WTC11 (cell line): Measurements from ENCODE around the gene SCNN1B.

Source experiments
- ESRRA ChIP-seq: sonication (generic); formaldehyde crosslinking; IDR thresholded peaks from 2 replicates; pipeline ENCODE4 v1.8.1; 2022; ENCODE audit warnings: mild to moderate bottlenecking, missing genetic modification reagents, borderline replicate concordance
- ZNF671 ChIP-seq: fragments of 250-450 bp; sonication (Bioruptor Pico); IDR thresholded peaks from 2 replicates; pipeline ENCODE4 v1.8.0; 2021; ENCODE audit warnings: mild to moderate bottlenecking
- TF ChIP-seq, protein P1 (sequence below): fragments of 200-600 bp; IDR thresholded peaks from 2 replicates; pipeline ENCODE4 v1.8.0; 2022; ENCODE audit warnings: antibody characterized with exemption
- TF ChIP-seq, protein P2 (sequence below): sonication (generic); formaldehyde crosslinking; IDR thresholded peaks from 2 replicates; pipeline ENCODE4 v1.8.1; 2023; ENCODE audit warnings: mild to moderate bottlenecking, missing genetic modification reagents, borderline replicate concordance
- TF ChIP-seq, protein P3 (sequence below): sonication (generic); formaldehyde crosslinking; IDR thresholded peaks from 2 replicates; pipeline ENCODE4 v1.8.0; 2023; ENCODE audit warnings: mild to moderate bottlenecking, missing genetic modification reagents
- TF ChIP-seq, protein P4 (sequence below): sonication (generic); formaldehyde crosslinking; IDR thresholded peaks from 2 replicates; pipeline ENCODE4 v1.8.0; 2022; ENCODE audit warnings: mild to moderate bottlenecking, missing genetic modification reagents

DNA sequence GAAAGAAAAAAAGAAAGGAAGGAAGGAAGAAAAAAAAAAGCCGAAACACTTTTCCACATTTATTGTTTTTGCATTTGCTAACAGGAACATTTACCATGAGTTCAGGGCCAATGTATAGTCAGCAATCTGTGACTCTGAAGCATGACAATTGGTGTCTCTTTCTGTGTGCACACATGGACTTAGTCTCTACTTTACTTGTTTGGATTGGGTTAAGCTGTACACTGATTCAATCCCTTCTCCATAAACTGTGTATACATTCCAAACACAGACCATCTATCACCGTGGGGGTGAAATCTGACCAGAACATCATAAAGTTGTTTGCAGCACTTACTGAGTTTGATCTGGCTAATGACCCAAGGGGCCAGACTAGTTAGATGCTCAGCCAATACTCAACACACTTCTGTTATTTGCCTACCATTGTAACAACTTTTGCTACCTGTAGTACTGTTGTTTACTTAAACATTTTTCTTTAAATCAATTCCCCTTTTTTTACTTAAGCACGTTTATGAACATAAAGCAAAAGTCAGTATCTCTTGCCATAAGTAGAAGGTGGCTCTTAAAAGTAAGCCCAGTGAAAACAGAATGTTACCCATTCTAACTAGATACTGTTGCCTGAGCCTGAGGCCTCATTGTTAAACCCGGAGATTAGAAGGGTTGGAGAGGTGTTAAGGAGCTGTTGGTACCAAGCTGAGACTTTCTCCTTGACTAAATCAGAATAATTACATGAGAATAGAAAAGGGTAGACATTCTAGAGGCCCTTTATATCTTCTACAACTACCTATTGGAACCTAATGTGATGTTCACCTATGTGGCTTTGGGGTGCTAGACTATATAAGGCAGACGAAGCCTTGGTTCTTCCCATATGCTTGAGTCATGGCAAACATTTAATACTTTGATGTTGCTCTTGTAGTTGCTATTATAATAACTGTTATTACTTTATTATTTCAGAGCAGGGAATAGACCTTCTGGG is 41.8 kb downstream of the SCNN1B start:
- TF ChIP-seq, protein P1, sequence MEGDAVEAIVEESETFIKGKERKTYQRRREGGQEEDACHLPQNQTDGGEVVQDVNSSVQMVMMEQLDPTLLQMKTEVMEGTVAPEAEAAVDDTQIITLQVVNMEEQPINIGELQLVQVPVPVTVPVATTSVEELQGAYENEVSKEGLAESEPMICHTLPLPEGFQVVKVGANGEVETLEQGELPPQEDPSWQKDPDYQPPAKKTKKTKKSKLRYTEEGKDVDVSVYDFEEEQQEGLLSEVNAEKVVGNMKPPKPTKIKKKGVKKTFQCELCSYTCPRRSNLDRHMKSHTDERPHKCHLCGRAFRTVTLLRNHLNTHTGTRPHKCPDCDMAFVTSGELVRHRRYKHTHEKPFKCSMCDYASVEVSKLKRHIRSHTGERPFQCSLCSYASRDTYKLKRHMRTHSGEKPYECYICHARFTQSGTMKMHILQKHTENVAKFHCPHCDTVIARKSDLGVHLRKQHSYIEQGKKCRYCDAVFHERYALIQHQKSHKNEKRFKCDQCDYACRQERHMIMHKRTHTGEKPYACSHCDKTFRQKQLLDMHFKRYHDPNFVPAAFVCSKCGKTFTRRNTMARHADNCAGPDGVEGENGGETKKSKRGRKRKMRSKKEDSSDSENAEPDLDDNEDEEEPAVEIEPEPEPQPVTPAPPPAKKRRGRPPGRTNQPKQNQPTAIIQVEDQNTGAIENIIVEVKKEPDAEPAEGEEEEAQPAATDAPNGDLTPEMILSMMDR: no peak
- TF ChIP-seq, protein P2, sequence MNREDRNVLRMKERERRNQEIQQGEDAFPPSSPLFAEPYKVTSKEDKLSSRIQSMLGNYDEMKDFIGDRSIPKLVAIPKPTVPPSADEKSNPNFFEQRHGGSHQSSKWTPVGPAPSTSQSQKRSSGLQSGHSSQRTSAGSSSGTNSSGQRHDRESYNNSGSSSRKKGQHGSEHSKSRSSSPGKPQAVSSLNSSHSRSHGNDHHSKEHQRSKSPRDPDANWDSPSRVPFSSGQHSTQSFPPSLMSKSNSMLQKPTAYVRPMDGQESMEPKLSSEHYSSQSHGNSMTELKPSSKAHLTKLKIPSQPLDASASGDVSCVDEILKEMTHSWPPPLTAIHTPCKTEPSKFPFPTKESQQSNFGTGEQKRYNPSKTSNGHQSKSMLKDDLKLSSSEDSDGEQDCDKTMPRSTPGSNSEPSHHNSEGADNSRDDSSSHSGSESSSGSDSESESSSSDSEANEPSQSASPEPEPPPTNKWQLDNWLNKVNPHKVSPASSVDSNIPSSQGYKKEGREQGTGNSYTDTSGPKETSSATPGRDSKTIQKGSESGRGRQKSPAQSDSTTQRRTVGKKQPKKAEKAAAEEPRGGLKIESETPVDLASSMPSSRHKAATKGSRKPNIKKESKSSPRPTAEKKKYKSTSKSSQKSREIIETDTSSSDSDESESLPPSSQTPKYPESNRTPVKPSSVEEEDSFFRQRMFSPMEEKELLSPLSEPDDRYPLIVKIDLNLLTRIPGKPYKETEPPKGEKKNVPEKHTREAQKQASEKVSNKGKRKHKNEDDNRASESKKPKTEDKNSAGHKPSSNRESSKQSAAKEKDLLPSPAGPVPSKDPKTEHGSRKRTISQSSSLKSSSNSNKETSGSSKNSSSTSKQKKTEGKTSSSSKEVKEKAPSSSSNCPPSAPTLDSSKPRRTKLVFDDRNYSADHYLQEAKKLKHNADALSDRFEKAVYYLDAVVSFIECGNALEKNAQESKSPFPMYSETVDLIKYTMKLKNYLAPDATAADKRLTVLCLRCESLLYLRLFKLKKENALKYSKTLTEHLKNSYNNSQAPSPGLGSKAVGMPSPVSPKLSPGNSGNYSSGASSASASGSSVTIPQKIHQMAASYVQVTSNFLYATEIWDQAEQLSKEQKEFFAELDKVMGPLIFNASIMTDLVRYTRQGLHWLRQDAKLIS (CRISPR knock-in tag): no peak
- TF ChIP-seq, protein P3, sequence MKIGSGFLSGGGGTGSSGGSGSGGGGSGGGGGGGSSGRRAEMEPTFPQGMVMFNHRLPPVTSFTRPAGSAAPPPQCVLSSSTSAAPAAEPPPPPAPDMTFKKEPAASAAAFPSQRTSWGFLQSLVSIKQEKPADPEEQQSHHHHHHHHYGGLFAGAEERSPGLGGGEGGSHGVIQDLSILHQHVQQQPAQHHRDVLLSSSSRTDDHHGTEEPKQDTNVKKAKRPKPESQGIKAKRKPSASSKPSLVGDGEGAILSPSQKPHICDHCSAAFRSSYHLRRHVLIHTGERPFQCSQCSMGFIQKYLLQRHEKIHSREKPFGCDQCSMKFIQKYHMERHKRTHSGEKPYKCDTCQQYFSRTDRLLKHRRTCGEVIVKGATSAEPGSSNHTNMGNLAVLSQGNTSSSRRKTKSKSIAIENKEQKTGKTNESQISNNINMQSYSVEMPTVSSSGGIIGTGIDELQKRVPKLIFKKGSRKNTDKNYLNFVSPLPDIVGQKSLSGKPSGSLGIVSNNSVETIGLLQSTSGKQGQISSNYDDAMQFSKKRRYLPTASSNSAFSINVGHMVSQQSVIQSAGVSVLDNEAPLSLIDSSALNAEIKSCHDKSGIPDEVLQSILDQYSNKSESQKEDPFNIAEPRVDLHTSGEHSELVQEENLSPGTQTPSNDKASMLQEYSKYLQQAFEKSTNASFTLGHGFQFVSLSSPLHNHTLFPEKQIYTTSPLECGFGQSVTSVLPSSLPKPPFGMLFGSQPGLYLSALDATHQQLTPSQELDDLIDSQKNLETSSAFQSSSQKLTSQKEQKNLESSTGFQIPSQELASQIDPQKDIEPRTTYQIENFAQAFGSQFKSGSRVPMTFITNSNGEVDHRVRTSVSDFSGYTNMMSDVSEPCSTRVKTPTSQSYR: no peak
- TF ChIP-seq, protein P4, sequence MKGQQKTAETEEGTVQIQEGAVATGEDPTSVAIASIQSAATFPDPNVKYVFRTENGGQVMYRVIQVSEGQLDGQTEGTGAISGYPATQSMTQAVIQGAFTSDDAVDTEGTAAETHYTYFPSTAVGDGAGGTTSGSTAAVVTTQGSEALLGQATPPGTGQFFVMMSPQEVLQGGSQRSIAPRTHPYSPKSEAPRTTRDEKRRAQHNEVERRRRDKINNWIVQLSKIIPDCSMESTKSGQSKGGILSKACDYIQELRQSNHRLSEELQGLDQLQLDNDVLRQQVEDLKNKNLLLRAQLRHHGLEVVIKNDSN (CRISPR knock-in tag): no peak
- TF ChIP-seq ZNF671 (CRISPR knock-in tag) (no peak), ESRRA (CRISPR knock-in tag) (no peak)
